ENCODE data around the gene CCDC191. TPM values are rescaled to one million over a fixed set of nuclear protein-coding genes. Genes with fewer than 3 reads are reported as not detected.

The CCDC191 gene
- total RNA-seq, 1 donor from 2014 or later: 1.2 TPM

GRCh38 chr3:113953677-113954076 is 102.6 kb downstream of the CCDC191 start:
- TF ChIP-seq, protein P1, sequence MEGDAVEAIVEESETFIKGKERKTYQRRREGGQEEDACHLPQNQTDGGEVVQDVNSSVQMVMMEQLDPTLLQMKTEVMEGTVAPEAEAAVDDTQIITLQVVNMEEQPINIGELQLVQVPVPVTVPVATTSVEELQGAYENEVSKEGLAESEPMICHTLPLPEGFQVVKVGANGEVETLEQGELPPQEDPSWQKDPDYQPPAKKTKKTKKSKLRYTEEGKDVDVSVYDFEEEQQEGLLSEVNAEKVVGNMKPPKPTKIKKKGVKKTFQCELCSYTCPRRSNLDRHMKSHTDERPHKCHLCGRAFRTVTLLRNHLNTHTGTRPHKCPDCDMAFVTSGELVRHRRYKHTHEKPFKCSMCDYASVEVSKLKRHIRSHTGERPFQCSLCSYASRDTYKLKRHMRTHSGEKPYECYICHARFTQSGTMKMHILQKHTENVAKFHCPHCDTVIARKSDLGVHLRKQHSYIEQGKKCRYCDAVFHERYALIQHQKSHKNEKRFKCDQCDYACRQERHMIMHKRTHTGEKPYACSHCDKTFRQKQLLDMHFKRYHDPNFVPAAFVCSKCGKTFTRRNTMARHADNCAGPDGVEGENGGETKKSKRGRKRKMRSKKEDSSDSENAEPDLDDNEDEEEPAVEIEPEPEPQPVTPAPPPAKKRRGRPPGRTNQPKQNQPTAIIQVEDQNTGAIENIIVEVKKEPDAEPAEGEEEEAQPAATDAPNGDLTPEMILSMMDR (conservative IDR thresholded peaks at IDR 0.05; ENCODE audit: low read depth, low read length): no peak
- no peak for DNase-seq (ENCODE audit: low read depth)
- no peak overlapping the region for H3K4me3 ChIP-seq (ENCODE audit: low read depth, low read length)

- no peak for DNase-seq (ENCODE audit: low read depth)
- TF ChIP-seq, protein P1 (conservative IDR thresholded peaks at IDR 0.05; ENCODE audit: low read depth, low read length): no peak
- no peak overlapping the region for H3K4me3 ChIP-seq (ENCODE audit: low read depth, low read length)
Observed at GRCh38 chr3:113952921-113953320, 103.4 kb downstream of the CCDC191 start.

DNA sequence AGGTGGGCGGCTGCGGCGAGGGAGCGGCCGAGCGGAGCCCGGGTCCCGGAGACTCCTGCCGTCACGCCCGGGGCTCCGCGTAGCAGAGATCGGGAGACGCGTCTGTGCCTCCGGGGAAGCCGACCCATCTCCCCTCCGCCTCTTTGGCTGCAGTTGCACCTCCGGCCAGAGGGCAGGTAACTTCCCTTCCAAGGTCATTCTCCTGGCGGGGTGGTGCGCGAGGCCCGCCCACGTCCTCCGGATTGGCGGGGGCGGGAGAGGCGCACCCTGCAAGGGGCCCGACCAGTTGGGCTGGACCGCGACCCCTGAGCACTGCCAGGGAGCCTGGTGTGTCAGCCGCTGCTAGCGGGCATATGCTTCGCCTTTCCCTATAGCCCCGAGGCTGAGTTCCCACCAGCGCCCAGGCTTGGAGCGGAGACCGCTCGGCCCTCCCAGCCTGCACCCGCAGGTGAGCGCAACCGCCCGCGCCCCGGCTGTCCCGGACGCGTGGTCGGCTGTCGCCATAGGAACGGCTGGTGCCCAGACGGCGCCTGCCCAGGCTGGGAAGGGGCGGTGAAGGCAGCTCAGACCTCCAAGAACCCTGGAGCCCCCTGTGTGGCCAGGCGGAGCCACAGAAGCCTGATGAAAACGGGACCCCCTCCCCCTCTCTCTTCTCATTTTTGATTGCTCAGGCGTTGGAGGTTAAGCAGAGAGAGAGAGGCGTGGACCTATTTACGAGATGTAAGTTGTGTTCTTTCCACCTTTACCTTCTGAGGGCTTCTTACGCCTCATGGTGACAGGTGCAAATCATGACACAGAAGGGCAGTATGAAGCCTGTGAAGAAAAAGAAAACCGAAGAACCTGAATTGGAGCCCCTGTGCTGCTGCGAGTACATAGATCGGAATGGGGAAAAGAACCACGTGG is 108.1 kb downstream of the CCDC191 start:
- TF ChIP-seq, protein P1 (conservative IDR thresholded peaks at IDR 0.05; ENCODE audit: low read depth, low read length): no peak
- peak overlapping the region; percentile 77 for H3K4me3 ChIP-seq (ENCODE audit: low read depth, low read length)
- DNase-seq (ENCODE audit: low read depth): no peak

GRCh38 chr3:113947372-113948014 is 108.8 kb downstream of the CCDC191 start, which contains the start of gene ZDHHC23:
ZDHHC23 (plus strand) TSS chr3:113948013; CDS start chr3:113948803, 790 bp downstream.
- H3K4me3 ChIP-seq (ENCODE audit: low read depth, low read length): peak within 1 kb of the TSS; percentile 77
- TF ChIP-seq, protein P1 (conservative IDR thresholded peaks at IDR 0.05; ENCODE audit: low read depth, low read length): no peak
- DNase-seq (ENCODE audit: low read depth): peak; percentile 9

GRCh38 chr3:113946831-113947230 is 109.5 kb downstream of the CCDC191 start:
- DNase-seq (ENCODE audit: low read depth): no peak
- H3K4me3 ChIP-seq (ENCODE audit: low read depth, low read length): peak overlapping the region; percentile 77
- TF ChIP-seq, protein P1 (conservative IDR thresholded peaks at IDR 0.05; ENCODE audit: low read depth, low read length): no peak

GRCh38 chr3:113927556-113927955 is 128.8 kb downstream of the CCDC191 start:
- DNase-seq (ENCODE audit: low read depth): no peak
- TF ChIP-seq, protein P1 (conservative IDR thresholded peaks at IDR 0.05; ENCODE audit: low read depth, low read length): no peak
- H3K4me3 ChIP-seq (ENCODE audit: low read depth, low read length): no peak overlapping the region

Measured in epithelial cell of proximal tubule (primary cell).